Prostate gland (tissue), 2 donors: ENCODE measurements around the gene GPRC5B. TPM values are rescaled to one million over a fixed set of nuclear protein-coding genes. Genes with fewer than 3 reads are reported as not detected.
A peak's percentile ranks its signal among the peaks of the same experiment; 100 is the strongest.

Experiments used
- DNase-seq: peaks from one replicate; pipeline ENCODE4 v3.0.0-alpha.2; 2019; ENCODE audit warnings: low spot score
- H3K27ac ChIP-seq, 2 donors: fragments of 200-600 bp; sonication (generic); 2 replicates each; pipeline ENCODE4 v1.5.1; 2017 to 2019
- H3K27me3 ChIP-seq: fragments of 200-600 bp; sonication (generic); replicated peaks from 2 replicates; pipeline ENCODE4 v1.5.1; 2019; ENCODE audit not compliant: insufficient read depth
- H3K36me3 ChIP-seq, 2 donors: fragments of 200-600 bp; sonication (generic); 1 replicate in 1 of 2; 2 replicates in 1 of 2; pipeline versions ENCODE4 v1.5.1 to v1.8.1; 2017 to 2019
- H3K4me1 ChIP-seq: fragments of 200-600 bp; sonication (generic); replicated peaks from 2 replicates; pipeline ENCODE4 v1.5.1; 2019
- H3K4me3 ChIP-seq, 2 donors: fragments of 200-600 bp; sonication (generic); 2 replicates each; pipeline ENCODE4 v1.5.1; 2017 to 2019
- H3K9me3 ChIP-seq: fragments of 200-600 bp; sonication (generic); 2 replicates; pipeline ENCODE4 v1.5.1; 2017
- CTCF ChIP-seq, 4 experiments: fragments of 200-600 bp in 2 of 4; fragments of 450-650 bp in 2 of 4; sonication (generic) in 2 of 4; IDR thresholded peaks; 1 replicate in 3 of 4; 2 replicates in 1 of 4; pipeline ENCODE4 v1.5.1; 2016 to 2019; ENCODE audit warnings: antibody characterized with exemption in 4 of 4, mild to moderate bottlenecking in 2 of 4, moderate library complexity in 2 of 4
- POLR2A ChIP-seq: fragments of 450-650 bp; IDR thresholded peaks from one replicate; pipeline ENCODE4 v1.6.1; 2016; ENCODE audit warnings: antibody characterized with exemption, mild to moderate bottlenecking
- POLR2AphosphoS5 ChIP-seq: sonication (generic); formaldehyde crosslinking; IDR thresholded peaks from one replicate; pipeline ENCODE4 v1.6.1; 2017; ENCODE audit warnings: antibody characterized with exemption
- WGBS: methylation state at CpG from one replicate; pipeline ENCODE4 v1.1.5; 2018; 5-methylcytosine and 5-hydroxymethylcytosine counted together
- intact Hi-C: fragments of 100-400 bp; cut with DNase I; formaldehyde crosslinking; loops from one replicate; pipeline ENCODE4 v1.14.2; 2022
- total RNA-seq, 2 donors: library from RNA; depleted of rRNA; stranded (reverse); fragments of >200 nt; gene quantifications; one replicate each; pipeline ENCODE4 v1.1.0, GENCODE V29; 2016

GPRC5B gene
- total RNA-seq, 2 donors from 2014 or later: 19.4 to 256 TPM

- H3K4me3 ChIP-seq: no peak overlapping the region
- TF ChIP-seq POLR2AphosphoS5: no peak
- TF ChIP-seq POLR2A: no peak
- TF ChIP-seq CTCF (IDR thresholded peaks at IDR 0.05): no peak
- no peaks in the 10 kb centered on the region for H3K4me1 ChIP-seq
- no peaks in the 10 kb centered on the region for H3K9me3 ChIP-seq
- no peaks in the 10 kb centered on the region for H3K27me3 ChIP-seq
- H3K36me3 ChIP-seq: peaks cover 0 to 5% of the 10 kb centered on the region in 2 donors
- DNase-seq: no peak
- H3K27ac ChIP-seq: no peak overlapping the region
- intact Hi-C loops: no loop called here
- WGBS: 87% methylated on average over 12 of the region's 12 CpGs
These were observed 11.7 kb downstream of the GPRC5B start for GRCh38 chr16:19872935-19873334.

GRCh38 chr16:19872179-19872863, 12.3 kb downstream of the GPRC5B start:
- no peak overlapping the region for H3K27ac ChIP-seq
- TF ChIP-seq POLR2AphosphoS5: no peak
- no peak for TF ChIP-seq CTCF (IDR thresholded peaks at IDR 0.05)
- TF ChIP-seq POLR2A: no peak
- intact Hi-C loops: no loop called here

GRCh38 chr16:19871721-19872120, 12.9 kb downstream of the GPRC5B start:
- H3K27ac ChIP-seq: no peak overlapping the region
- WGBS: 89% methylated on average over 15 of the region's 20 CpGs
- intact Hi-C loops: no loop called here
- no peaks in the 10 kb centered on the region for H3K9me3 ChIP-seq
- TF ChIP-seq POLR2AphosphoS5: no peak
- TF ChIP-seq POLR2A: no peak
- TF ChIP-seq CTCF (IDR thresholded peaks at IDR 0.05): no peak
- no peak for DNase-seq
- H3K36me3 ChIP-seq: peaks cover 0 to 5% of the 10 kb centered on the region in 2 donors
- no peaks in the 10 kb centered on the region for H3K27me3 ChIP-seq
- no peak overlapping the region for H3K4me3 ChIP-seq
- no peaks in the 10 kb centered on the region for H3K4me1 ChIP-seq

More at GRCh38 chr16:19872179-19872863, 12.3 kb downstream of the GPRC5B start:
- Histone ChIP-seq H3K4me1 (no peaks in the 10 kb centered on the region), H3K36me3 (peaks cover 0 to 5% of the 10 kb centered on the region in 2 donors), H3K27me3 (no peaks in the 10 kb centered on the region), H3K9me3 (no peaks in the 10 kb centered on the region), H3K4me3 (no peak overlapping the region)
- no peak for DNase-seq
- 94% methylated on average over 25 of the region's 33 CpGs for WGBS

- H3K4me3 ChIP-seq: no peak overlapping the region
- DNase-seq: peak; percentile 20
- no peaks in the 10 kb centered on the region for H3K27me3 ChIP-seq
- WGBS: 49% methylated on average over 9 of the region's 9 CpGs
- H3K27ac ChIP-seq: no peak overlapping the region
- no peaks in the 10 kb centered on the region for H3K9me3 ChIP-seq
- no peak for TF ChIP-seq CTCF (IDR thresholded peaks at IDR 0.05)
- no peak for TF ChIP-seq POLR2AphosphoS5
- TF ChIP-seq POLR2A: no peak
- intact Hi-C loops: no loop called here
- H3K4me1 ChIP-seq: no peaks in the 10 kb centered on the region
- H3K36me3 ChIP-seq: peaks cover 0 to 5% of the 10 kb centered on the region in 2 donors
These were observed 16.2 kb downstream of the GPRC5B start for GRCh38 chr16:19868421-19868820.

GRCh38 chr16:19864566-19864965, 20.1 kb downstream of the GPRC5B start:
- TF ChIP-seq POLR2AphosphoS5 (no peak), POLR2A (no peak), CTCF (IDR thresholded peaks at IDR 0.05) (no peak)

More at GRCh38 chr16:19864566-19864965, 20.1 kb downstream of the GPRC5B start:
- WGBS: 93% methylated on average over 5 of the region's 5 CpGs
- intact Hi-C loops: no loop called here
- Histone ChIP-seq H3K4me1 (no peaks in the 10 kb centered on the region), H3K36me3 (no peaks in the 10 kb centered on the region), H3K27me3 (no peaks in the 10 kb centered on the region), H3K4me3 (no peak overlapping the region), H3K9me3 (no peaks in the 10 kb centered on the region), H3K27ac (no peak overlapping the region)
- no peak for DNase-seq
